ENCODE data around the gene MT1E. TPM values are rescaled to one million over a fixed set of nuclear protein-coding genes. Genes with fewer than 3 reads are reported as not detected.
A peak's percentile ranks its signal among the peaks of the same experiment; 100 is the strongest.

Gene MT1E
- total and polyA plus RNA-seq, 2 of the 13 experiments (the other 11 are each of a cell fraction or from before 2014, with no cell fraction given), result 110 to 1,072 TPM

- TF ChIP-seq KLF15 (CRISPR knock-in tag; IDR thresholded peaks at IDR 0.05; ENCODE audit: borderline replicate concordance), result no peak
- TF ChIP-seq POLR2AphosphoS2 (IDR thresholded peaks at IDR 0.05; ENCODE audit: low read depth, low read length), result no peak
- 0 out of 2 replicates have a peak, but pooled peaks have one; percentile 25 for TF ChIP-seq KLF6 (CRISPR knock-in tag; IDR thresholded peaks at IDR 0.05)
- TF ChIP-seq PRDM4 (CRISPR knock-in tag; IDR thresholded peaks at IDR 0.05; ENCODE audit: borderline replicate concordance), result no peak
- TF ChIP-seq ZNF512 (CRISPR knock-in tag; IDR thresholded peaks at IDR 0.05), result no peak
- no peak for TF ChIP-seq MNT (IDR thresholded peaks at IDR 0.05)
- TF ChIP-seq MAZ (IDR thresholded peaks at IDR 0.05; ENCODE audit: borderline replicate concordance, low read depth, low read length), result no peak
- TF ChIP-seq MAZ (CRISPR knock-in tag; IDR thresholded peaks at IDR 0.05; ENCODE audit: low read depth), result no peak
- 0 out of 2 replicates have a peak, but pooled peaks have one; percentile 7 for TF ChIP-seq BCL6 (CRISPR knock-in tag; IDR thresholded peaks at IDR 0.05)
- peak; percentile 77 for TF ChIP-seq IRF2 (CRISPR knock-in tag; IDR thresholded peaks at IDR 0.05)
- no peak for TF ChIP-seq GMEB1 (CRISPR knock-in tag; IDR thresholded peaks at IDR 0.05; ENCODE audit: borderline replicate concordance)
- TF ChIP-seq PHF20 (CRISPR knock-in tag; IDR thresholded peaks at IDR 0.05), result no peak
- no peak for TF ChIP-seq ZBTB4 (CRISPR knock-in tag; IDR thresholded peaks at IDR 0.05; ENCODE audit: borderline replicate concordance)
- TF ChIP-seq REST (IDR thresholded peaks at IDR 0.05; ENCODE audit: borderline replicate concordance in 1 of 2, low read depth in 1 of 2, low read length in 2 of 2), result no peak
Measured at GRCh38 chr16:56603589-56603988, 22.0 kb upstream of the MT1E start (continued).

All from HepG2 (cell line).